HCT116 (cell line): Measurements from ENCODE around the gene ZNF570.

ENCODE experiments used
- JUND ChIP-seq: IDR thresholded peaks from 2 replicates; pipeline ENCODE4 v1.6.1; 2012
- POLR2A ChIP-seq: IDR thresholded peaks from 2 replicates; pipeline ENCODE4 v1.7.0; 2011; ENCODE audit warnings: borderline replicate concordance; ENCODE audit not compliant: insufficient read depth, insufficient read length; ENCODE audit errors: extremely low read depth
- POLR2AphosphoS5 ChIP-seq: IDR thresholded peaks from 2 replicates; pipeline ENCODE4 v1.6.1; 2011; ENCODE audit warnings: mild to moderate bottlenecking, low read depth, low read length, moderate library complexity
- SIN3A ChIP-seq: IDR thresholded peaks from 2 replicates; pipeline ENCODE4 v1.6.1; 2012; ENCODE audit warnings: low read depth
- ZFX ChIP-seq: fragments of 450-650 bp; IDR thresholded peaks from 2 replicates; pipeline ENCODE4 v1.6.1; 2017
- TF ChIP-seq, protein P1 (sequence below), 3 experiments: fragments of 200-600 bp in 1 of 3; sonication (generic) in 1 of 3; IDR thresholded peaks in 2 of 3; conservative IDR thresholded peaks in 1 of 3; 2 replicates each; pipeline ENCODE4 v1.5.1; 2012 to 2017; ENCODE audit warnings: low read depth in 2 of 3, low read length in 2 of 3, antibody characterized with exemption in 1 of 3, borderline replicate concordance in 1 of 3, control low read depth in 1 of 3, mild to moderate bottlenecking in 1 of 3, mixed read lengths in 1 of 3, mixed run types in 1 of 3, moderate library complexity in 1 of 3; ENCODE audit not compliant: insufficient read depth in 1 of 3
- TF ChIP-seq, protein P2 (sequence below): IDR thresholded peaks from 2 replicates; pipeline ENCODE4 v1.6.1; 2012; ENCODE audit warnings: low read depth

DNA sequence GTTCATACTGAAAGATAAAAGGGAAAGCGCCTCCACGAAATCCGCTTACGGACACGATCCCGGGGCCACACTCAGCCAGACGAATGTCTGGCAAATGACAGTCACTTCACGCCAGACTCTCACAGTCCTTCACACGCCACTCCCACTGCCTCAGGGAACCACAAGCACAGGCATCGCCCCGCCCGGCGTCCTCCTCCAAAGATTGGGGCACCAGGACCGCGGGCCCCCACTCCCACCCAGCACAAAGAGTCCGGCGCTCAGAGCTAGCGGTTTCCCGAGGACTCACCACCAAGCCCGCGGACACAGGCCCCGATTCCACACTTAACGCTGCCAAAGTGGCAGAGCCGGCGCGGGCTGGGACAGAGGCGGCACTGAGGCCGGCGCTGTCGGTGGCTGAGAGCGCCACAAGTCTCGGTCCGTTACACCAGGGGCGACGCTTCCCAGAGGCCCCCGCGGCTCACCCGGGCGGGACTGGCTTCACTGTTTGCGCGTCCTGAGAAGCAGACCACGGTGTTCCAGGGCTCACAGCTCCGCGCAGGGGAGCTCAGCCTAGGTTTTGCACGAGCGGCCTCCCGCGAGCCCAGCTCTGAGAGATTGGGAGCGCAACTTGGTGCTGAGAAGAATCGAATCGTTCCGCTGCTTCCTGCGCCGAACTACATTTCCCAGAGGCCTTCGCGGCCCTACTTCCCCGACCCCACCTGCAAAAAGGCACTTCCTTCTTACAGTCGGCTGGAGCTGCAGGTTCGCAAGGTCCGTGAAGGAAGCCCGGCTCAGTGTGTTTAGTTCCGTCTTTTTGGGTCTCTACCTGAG is 2.2 kb upstream of the ZNF570 start, which contains the start of gene ZNF569:
- TF ChIP-seq, protein P1, sequence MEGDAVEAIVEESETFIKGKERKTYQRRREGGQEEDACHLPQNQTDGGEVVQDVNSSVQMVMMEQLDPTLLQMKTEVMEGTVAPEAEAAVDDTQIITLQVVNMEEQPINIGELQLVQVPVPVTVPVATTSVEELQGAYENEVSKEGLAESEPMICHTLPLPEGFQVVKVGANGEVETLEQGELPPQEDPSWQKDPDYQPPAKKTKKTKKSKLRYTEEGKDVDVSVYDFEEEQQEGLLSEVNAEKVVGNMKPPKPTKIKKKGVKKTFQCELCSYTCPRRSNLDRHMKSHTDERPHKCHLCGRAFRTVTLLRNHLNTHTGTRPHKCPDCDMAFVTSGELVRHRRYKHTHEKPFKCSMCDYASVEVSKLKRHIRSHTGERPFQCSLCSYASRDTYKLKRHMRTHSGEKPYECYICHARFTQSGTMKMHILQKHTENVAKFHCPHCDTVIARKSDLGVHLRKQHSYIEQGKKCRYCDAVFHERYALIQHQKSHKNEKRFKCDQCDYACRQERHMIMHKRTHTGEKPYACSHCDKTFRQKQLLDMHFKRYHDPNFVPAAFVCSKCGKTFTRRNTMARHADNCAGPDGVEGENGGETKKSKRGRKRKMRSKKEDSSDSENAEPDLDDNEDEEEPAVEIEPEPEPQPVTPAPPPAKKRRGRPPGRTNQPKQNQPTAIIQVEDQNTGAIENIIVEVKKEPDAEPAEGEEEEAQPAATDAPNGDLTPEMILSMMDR (IDR thresholded peaks at IDR 0.05 in 2 of 3, conservative IDR thresholded peaks at IDR 0.05 in 1 of 3; ENCODE audit: borderline replicate concordance in 1 of 3, insufficient read depth in 1 of 3, low read depth in 2 of 3, low read length in 2 of 3): no peak
- TF ChIP-seq ZFX: no peak
- no peak for TF ChIP-seq JUND
- TF ChIP-seq SIN3A: no peak
- no peak for TF ChIP-seq POLR2A
- TF ChIP-seq, protein P2, sequence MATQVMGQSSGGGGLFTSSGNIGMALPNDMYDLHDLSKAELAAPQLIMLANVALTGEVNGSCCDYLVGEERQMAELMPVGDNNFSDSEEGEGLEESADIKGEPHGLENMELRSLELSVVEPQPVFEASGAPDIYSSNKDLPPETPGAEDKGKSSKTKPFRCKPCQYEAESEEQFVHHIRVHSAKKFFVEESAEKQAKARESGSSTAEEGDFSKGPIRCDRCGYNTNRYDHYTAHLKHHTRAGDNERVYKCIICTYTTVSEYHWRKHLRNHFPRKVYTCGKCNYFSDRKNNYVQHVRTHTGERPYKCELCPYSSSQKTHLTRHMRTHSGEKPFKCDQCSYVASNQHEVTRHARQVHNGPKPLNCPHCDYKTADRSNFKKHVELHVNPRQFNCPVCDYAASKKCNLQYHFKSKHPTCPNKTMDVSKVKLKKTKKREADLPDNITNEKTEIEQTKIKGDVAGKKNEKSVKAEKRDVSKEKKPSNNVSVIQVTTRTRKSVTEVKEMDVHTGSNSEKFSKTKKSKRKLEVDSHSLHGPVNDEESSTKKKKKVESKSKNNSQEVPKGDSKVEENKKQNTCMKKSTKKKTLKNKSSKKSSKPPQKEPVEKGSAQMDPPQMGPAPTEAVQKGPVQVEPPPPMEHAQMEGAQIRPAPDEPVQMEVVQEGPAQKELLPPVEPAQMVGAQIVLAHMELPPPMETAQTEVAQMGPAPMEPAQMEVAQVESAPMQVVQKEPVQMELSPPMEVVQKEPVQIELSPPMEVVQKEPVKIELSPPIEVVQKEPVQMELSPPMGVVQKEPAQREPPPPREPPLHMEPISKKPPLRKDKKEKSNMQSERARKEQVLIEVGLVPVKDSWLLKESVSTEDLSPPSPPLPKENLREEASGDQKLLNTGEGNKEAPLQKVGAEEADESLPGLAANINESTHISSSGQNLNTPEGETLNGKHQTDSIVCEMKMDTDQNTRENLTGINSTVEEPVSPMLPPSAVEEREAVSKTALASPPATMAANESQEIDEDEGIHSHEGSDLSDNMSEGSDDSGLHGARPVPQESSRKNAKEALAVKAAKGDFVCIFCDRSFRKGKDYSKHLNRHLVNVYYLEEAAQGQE: no peak
- no peak for TF ChIP-seq POLR2AphosphoS5
